ENCODE measurements around the gene KAZN.

GRCh38 chr1:14973773-14974172 lies 375.3 kb downstream of the KAZN start:
- TF ChIP-seq POLR2AphosphoS5 (IDR thresholded peaks at IDR 0.05; ENCODE audit: low read depth, low read length) (no peak), HDAC6 (IDR thresholded peaks at IDR 0.05; ENCODE audit: low read depth, low read length) (no peak), CTCF (IDR thresholded peaks at IDR 0.05; ENCODE audit: control extremely low read depth in 1 of 3, insufficient read depth in 1 of 3, low read depth in 1 of 3, low read length in 3 of 3) (no peak), MAX (IDR thresholded peaks at IDR 0.05) (no peak), POLR2A (IDR thresholded peaks at IDR 0.05; ENCODE audit: control extremely low read depth in 1 of 2, low read depth in 2 of 2, low read length in 2 of 2) (no peak)
